GM19193 (cell line): Measurements from ENCODE around the gene CLCA2.

Experiments
- POLR2A ChIP-seq: IDR thresholded peaks from 4 replicates; pipeline ENCODE4 v1.6.1; 2011; ENCODE audit not compliant: insufficient read depth, insufficient read length; ENCODE audit errors: extremely low read depth

Gene CLCA2

DNA sequence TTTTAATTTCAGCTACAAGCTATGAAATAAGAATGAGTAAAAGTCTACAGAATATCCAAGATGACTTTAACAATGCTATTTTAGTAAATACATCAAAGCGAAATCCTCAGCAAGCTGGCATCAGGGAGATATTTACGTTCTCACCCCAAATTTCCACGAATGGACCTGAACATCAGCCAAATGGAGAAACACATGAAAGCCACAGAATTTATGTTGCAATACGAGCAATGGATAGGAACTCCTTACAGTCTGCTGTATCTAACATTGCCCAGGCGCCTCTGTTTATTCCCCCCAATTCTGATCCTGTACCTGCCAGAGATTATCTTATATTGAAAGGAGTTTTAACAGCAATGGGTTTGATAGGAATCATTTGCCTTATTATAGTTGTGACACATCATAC, 31.1 kb downstream of the CLCA2 start:
- TF ChIP-seq POLR2A: no peak

DNA sequence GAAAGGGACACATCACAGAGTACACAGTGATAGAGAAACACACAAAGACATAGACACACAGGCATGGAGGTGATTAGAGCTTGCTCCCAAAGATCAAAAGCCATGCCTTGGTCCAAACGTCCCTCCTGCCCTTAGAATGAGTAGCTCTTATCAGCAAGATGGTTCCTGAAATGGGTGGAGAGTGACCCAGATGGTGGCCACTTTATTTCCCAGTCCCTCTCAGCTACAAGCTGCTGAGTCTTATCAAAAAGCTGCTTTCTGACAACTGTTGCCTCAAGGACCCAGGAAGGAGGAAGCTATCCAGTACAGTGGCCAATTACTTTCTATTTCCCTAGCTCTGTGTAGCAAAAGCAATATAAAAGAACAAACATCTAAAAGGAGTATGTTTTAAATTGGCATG, 37.0 kb downstream of the CLCA2 start:
- TF ChIP-seq POLR2A: no peak

DNA sequence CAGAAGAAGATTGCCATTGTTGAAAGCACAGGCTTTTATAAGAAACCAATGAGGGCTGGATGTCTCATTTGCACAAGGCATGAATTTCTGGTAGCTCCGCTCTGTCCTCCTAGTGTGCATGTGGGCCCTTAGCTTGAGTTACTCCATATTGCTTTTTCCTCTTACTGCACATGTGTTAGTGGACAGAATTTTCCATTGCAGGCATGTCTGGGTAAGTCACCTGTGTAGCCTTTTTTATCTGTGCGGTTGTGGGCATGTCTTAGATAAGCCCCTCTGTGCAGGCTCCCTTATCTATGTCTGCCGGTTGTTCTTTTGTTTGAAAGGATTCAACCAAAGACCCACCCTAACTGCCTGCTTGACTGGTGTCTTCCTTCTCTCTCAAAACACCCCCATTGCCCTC, 37.5 kb downstream of the CLCA2 start:
- TF ChIP-seq POLR2A: no peak

DNA sequence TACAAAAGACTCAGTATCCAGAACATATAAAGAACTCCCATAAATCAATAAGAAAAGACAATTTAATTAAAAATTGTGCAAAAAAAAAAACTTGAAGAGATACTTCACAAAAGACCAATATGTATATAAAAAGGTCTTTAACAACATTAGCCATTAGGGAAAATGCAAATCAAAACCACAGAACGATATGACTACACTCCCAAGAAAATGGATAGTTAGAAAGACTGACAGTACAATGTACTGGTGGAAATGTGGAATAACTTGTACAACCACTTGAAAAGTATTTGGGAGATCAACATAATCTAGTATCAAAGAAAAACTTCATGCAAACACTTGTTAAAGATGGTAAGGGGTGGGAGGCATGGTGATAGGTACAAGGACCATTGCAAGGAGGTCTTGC, 40.8 kb downstream of the CLCA2 start:
- TF ChIP-seq POLR2A: no peak

DNA sequence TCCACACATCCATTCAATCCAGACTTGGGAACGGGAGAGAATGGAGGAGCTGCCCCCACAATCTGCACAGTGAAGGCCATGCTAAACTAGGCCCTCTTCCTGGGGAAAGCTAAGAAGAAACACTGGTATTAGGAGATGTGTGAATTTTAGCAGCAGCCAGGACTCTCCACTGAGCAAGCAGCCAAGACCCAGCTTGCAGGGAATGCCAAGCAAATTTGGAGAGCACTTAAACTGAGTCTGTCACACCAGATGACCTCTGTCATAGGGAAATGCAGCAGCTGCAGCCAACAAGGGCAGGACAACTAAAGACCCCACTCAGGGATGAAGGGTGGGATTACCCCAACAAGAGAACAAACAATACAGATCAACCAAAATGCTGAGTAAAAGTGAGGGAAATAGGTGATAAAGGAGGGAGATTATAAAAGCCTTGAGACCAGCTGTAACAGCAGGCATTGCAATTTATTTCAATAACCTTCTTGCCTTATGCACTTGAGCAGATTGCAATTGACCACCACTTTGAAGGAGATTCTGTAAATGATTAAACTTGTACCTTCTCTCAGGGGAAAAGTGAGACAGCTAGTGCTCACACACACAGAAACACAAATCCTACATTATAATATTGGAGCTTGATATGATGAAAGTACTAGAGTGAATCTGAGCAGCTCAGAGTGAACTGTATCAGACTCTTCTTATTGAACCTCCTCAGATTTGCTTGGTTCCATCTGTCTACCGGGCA, 42.3 kb downstream of the CLCA2 start:
- TF ChIP-seq POLR2A: no peak

DNA sequence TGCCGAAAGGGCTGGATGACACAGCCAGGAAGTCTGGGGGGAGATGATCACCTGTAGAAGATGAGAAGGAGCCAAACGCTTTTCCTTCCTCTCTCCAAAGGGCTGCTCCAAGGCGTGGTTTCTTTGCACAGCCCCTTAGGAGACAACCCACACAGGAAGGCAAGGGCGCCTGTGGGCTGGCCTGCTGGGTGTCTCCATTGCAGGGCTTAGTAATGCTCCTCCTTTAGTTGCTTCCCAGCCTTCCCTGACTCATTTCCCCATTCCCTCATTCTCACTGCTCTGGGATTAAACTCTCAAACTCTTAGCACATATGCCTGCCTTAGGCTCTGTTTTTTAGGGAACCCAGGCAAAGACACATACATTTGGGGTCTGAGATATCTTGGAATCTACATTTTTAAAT, 43.0 kb downstream of the CLCA2 start:
- TF ChIP-seq POLR2A: no peak

DNA sequence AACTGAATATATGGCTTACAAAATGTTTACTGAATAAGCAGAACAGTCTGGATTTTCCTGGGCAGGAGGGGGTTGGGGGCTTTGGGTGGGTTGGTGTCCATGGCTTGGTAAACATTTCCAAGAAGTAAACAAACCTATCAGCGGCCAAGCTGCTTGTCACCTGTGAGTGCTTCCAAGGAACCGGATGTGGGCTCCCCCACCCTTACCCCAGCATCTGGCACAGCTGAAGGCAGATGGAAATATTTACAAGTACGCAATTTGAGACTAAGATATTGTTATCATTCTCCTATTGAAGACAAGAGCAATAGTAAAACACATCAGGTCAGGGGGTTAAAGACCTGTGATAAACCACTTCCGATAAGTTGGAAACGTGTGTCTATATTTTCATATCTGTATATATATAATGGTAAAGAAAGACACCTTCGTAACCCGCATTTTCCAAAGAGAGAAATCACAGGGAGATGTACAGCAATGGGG, 44.6 kb downstream of the CLCA2 start, which contains the start of gene CLCA1:
TSS of gene CLCA1 (plus strand) at position 427 of the 477 bp plus-strand sequence. CDS start at position 472, 45 bp downstream.
- no peak for TF ChIP-seq POLR2A

DNA sequence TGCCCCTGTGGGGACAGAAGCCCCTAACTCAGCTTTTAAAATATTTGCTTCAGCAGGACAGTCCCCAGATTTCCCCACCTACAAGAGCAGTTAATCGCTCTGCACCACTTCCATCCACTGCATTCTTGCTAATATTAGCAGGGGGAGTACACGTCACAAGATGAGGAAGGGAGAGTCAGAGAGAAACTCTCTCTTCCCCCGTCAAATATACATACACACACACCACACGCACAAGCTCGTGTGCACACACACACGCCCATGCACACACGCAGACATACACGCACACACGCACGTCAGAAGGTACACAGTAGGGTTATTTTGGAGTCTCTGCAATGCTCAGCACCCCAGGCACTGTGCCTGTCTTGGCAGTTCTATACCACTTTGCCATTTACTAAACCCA, 46.9 kb downstream of the CLCA2 start:
- no peak for TF ChIP-seq POLR2A

DNA sequence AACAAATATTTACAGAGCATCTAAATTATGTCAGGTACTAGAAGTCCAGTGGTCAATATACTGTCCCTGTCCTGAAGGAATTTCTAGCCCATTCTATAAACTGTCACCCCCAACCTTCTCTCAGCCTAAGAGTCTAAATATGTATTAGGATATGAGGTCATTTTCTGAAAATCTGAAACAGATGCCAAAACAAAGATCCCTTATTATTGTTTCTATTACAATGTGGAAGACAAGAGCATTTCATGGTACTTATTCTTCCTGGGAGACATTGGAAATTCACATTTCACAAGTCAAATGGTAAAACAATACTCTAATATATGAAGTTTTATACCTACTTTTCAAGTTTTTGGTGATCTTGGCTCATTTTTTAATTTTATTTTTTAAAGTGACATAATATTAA, 47.3 kb downstream of the CLCA2 start:
- no peak for TF ChIP-seq POLR2A

DNA sequence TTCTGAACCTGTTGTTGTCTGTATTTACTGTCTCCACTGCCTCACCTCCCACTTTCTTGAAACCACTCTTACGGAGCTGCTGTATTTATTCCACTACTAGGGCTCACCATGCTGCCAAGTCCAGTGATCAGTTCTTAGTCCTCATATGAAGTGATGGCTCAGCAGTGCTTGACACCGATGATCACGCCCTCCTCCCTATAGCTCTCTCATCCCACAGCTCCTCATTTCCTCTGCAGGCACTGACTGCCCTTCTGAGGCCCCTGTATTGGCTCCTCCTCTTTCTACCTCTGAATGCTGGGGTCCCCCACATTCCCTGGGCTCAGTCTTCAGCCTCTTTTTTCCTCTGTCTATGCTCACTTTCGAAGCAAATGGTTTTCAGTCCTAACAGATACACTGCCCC, 48.2 kb downstream of the CLCA2 start:
- TF ChIP-seq POLR2A: no peak

DNA sequence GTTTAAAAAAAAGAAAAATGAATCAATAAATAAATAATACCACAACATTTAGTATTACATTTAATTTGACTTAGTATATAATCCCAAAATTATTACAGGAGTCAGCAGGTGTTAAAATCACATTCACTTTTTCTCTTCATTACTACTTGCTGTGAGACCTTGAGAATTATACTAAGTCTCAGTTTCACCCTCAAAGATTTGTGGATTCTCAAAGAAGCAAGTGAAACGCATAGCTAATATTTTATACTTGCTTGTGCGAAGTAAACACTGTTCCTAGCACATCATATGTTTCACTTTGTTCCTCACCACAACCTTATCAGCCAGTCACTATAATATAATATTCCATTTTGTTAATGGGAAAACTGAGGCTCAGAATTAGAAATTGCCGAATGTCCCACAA, 48.8 kb downstream of the CLCA2 start:
- TF ChIP-seq POLR2A: no peak

DNA sequence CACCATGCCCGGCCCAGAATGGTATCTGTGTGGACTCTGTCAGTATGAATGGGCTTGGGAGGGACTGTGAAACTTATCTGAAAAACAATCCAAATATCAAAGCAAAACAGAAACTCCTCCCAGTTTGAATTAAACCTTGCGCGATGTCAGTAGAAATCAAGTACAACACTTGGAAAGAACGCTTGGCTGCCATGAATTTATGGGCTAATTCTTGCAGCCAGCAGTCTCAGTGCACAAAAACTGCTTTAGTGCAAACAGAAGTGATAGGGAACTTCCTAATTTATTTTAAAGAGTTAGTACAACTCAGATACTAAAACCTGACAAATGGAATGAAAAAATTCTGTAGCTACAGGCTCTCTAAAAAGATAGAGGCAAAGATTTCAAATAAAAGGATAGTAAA, 53.3 kb downstream of the CLCA2 start:
- no peak for TF ChIP-seq POLR2A

DNA sequence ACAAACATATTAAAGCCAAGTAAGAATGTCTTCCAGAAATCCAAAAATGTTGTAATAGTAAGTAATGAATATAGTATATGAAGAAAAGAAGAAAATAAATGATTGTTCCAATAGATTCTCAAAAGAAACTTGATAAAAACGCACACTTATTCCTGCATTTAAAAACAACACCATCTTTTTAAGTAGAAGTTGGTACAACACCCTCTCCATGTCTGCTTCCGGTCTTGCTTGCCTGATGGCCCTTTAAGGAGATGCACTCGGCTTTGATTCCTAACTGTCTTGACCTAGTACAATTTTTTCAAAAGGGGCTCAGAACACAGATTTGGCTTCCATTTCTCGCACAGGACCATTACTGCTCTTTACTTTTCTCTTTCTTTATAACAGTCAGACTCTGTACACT, 53.7 kb downstream of the CLCA2 start:
- TF ChIP-seq POLR2A: no peak

DNA sequence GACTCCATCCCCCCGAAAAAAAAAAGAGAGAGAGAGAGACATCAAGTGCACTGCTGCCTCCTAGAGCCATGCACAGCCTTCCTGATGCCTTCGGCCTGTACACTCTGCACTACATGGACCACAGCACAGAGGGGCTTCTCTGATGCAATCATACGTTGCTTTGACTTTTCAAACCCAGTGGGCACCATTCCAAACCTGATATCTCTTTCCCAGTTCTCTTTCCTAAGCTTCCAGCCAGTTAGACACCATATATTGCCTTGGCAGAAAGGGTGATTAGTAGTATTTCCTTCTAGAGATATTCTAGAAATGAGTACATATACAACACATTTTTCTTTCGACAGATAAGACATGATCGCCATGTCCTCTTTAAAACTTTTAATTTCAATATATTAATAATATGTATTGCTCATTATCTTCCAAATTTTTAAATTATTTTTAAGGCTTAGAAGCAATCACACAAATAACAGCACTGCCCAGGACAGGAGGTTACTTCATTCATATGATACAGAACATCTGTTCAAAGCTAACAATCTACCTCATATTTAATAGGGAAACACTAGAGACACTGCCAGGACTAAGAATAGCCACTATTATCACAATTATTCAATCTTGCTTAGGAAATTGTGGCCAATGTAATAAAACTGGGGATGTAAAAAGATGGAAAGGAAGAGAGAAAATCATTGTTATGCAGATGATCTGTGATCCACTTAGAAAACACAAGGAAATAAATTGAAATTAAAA, 54.6 kb downstream of the CLCA2 start:
- no peak for TF ChIP-seq POLR2A

DNA sequence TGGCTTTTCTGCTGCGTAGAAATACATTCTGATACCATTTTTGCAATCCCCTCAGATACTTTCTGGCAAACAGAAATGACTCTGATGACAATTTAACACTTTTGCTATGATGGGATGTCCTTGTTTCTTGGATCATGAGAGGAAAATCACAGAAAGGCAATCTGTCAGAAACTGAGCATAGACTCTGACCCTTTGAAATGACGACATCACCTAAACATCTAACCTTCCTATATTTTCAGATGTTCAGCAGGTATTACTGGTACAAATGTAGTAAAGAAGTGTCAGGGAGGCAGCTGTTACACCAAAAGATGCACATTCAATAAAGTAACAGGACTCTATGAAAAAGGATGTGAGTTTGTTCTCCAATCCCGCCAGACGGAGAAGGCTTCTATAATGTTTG, 58.0 kb downstream of the CLCA2 start:
- no peak for TF ChIP-seq POLR2A
